PC-9 (cell line): ENCODE measurements around the gene PDE3A. TPM values are rescaled to one million over a fixed set of nuclear protein-coding genes. Genes with fewer than 3 reads are reported as not detected.

Source experiments
- BruUV-seq: library from RNA; stranded (reverse); fragments of 400-500 nt; replicated peaks from 2 replicates; lab custom pipeline; 2021; lab: Mats Ljungman, UMichigan
- CTCF ChIA-PET: fragments of 300-600 bp; sonication (Branson Sonifier 250); formaldehyde crosslinking; loops from one replicate; lab custom pipeline; 2022; ENCODE audit warnings: antibody characterized with exemption; lab: Charles Lee
- POLR2A ChIA-PET: fragments of 300-600 bp; sonication (Branson Sonifier 250); formaldehyde crosslinking; loops from one replicate; lab custom pipeline; 2022; ENCODE audit warnings: antibody characterized with exemption; ENCODE audit not compliant: unreplicated experiment; lab: Charles Lee
- DNase-seq, 2 experiments: peaks; one replicate each; pipeline versions ENCODE4 v3.0.0 to v3.0.0-alpha.2; 2015 to 2022; ENCODE audit warnings: mixed read lengths in 1 of 2
- H2AFZ ChIP-seq: fragments of 200-600 bp; sonication (generic); 2 replicates; pipeline ENCODE4 v1.8.1; 2017; ENCODE audit warnings: antibody characterized with exemption
- H3F3A ChIP-seq: fragments of 200-600 bp; sonication (generic); 2 replicates; pipeline ENCODE4 v1.8.1; 2017; ENCODE audit warnings: antibody characterized with exemption, mild to moderate bottlenecking, low read depth; ENCODE audit not compliant: insufficient read depth
- H3K27ac ChIP-seq: fragments of 200-600 bp; sonication (generic); 2 replicates; pipeline ENCODE4 v1.6.1; 2016; ENCODE audit warnings: mixed run types
- H3K27me3 ChIP-seq: fragments of 200-600 bp; sonication (generic); 2 replicates; pipeline ENCODE4 v1.6.1; 2016; ENCODE audit warnings: low read depth, mixed run types; ENCODE audit not compliant: insufficient read depth
- H3K36me3 ChIP-seq: fragments of 200-600 bp; sonication (generic); 2 replicates; pipeline ENCODE4 v1.6.1; 2016; ENCODE audit warnings: low read depth, mixed run types
- H3K4me1 ChIP-seq: fragments of 200-600 bp; sonication (generic); replicated peaks from 2 replicates; pipeline ENCODE4 v1.6.1; 2016; ENCODE audit warnings: mixed run types; ENCODE audit not compliant: insufficient read depth
- H3K4me2 ChIP-seq: fragments of 200-600 bp; sonication (generic); 2 replicates; pipeline ENCODE4 v1.6.1; 2017; ENCODE audit warnings: mixed run types
- H3K4me3 ChIP-seq: fragments of 200-600 bp; sonication (generic); 2 replicates; pipeline ENCODE4 v1.6.1; 2016; ENCODE audit warnings: mixed run types
- H3K79me2 ChIP-seq: fragments of 200-600 bp; sonication (generic); 2 replicates; pipeline ENCODE4 v1.6.1; 2017; ENCODE audit warnings: low read depth, mixed run types
- H3K9me2 ChIP-seq: fragments of 200-600 bp; sonication (generic); 2 replicates; pipeline ENCODE4 v1.8.1; 2017; ENCODE audit warnings: mild to moderate bottlenecking; ENCODE audit not compliant: insufficient read depth
- H3K9me3 ChIP-seq: fragments of 200-600 bp; sonication (generic); 2 replicates; pipeline ENCODE4 v1.8.1; 2016; ENCODE audit warnings: low read depth; ENCODE audit not compliant: insufficient read depth
- H4K20me1 ChIP-seq: fragments of 200-600 bp; sonication (generic); 2 replicates; pipeline ENCODE4 v1.8.1; 2017; ENCODE audit not compliant: insufficient read depth
- CTCF ChIP-seq: fragments of 200-600 bp; sonication (generic); conservative IDR thresholded peaks from 2 replicates; pipeline ENCODE4 v1.6.1; 2017; ENCODE audit warnings: mixed run types, antibody characterized with exemption, mild to moderate bottlenecking, moderate library complexity
- EZH2 ChIP-seq: fragments of 200-600 bp; sonication (generic); IDR thresholded peaks from 2 replicates; pipeline ENCODE4 v1.8.0; 2017; ENCODE audit warnings: antibody characterized with exemption, low read depth
- intact Hi-C: fragments of 100-400 bp; cut with micrococcal nuclease; formaldehyde crosslinking; loops from one replicate; pipeline ENCODE4 v1.10.0; 2022; ENCODE audit not compliant: unreplicated experiment
- total RNA-seq: library from RNA; stranded (reverse); gene quantifications from 2 replicates; pipeline ENCODE4 v1.2.3, GENCODE V29; 2021

PDE3A gene
- total RNA-seq, 1 experiment from 2014 or later = not detected

DNA sequence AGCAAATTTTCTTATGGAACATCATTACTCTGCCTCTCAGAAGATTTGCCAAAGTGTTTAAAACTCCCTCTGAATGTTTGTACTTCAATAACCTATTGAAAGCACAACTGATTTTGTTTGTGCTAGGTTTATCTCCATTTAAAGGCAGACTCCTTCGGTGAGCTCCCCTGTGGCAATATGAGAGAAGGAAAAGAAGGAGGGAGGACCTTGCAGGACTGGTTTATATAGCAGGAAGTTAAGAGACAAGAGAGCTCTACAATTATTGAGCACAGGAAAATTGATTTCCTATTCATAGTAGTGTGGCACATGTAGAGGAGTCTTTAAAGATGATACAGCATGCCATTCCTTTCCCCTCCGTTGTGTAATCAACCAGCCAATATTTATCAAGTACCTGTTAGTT is 75.5 kb downstream of the PDE3A start:
- no peaks in the 10 kb centered on the region for H3K79me2 ChIP-seq
- CTCF ChIA-PET = interaction anchor here (0.6 kb wide), 1 partner anchor 352 kb away, joined by 3 read pairs; no protein-coding TSS in a partner anchor

GRCh38 chr12:20444595-20445170 is 76.3 kb downstream of the PDE3A start:
- no peaks in the 10 kb centered on the region for H4K20me1 ChIP-seq
- no peaks in the 10 kb centered on the region for H3K4me1 ChIP-seq
- H3K9me3 ChIP-seq = no peaks in the 10 kb centered on the region
- no peak overlapping the region for H3K27ac ChIP-seq
- ChIA-PET POLR2A (no interaction called here), CTCF (no interaction called here)
- H3K9me2 ChIP-seq = no peaks in the 10 kb centered on the region
- no peaks in the 10 kb centered on the region for H3K36me3 ChIP-seq
- 0 out of 2 replicates have a peak, but pooled peaks cover 7% of the 10 kb centered on the region for H3K27me3 ChIP-seq
- no peaks in the 10 kb centered on the region for H3F3A ChIP-seq
- BruUV-seq = no TSS peak
- H2AFZ ChIP-seq = no peak overlapping the region
- no peak for DNase-seq
- no peak overlapping the region for H3K4me2 ChIP-seq
- TF ChIP-seq CTCF (no peak), EZH2 (no peak)
- intact Hi-C loops = no loop called here
- H3K79me2 ChIP-seq = no peaks in the 10 kb centered on the region
- H3K4me3 ChIP-seq = no peak overlapping the region

More for the DNA sequence above, 75.5 kb downstream of the PDE3A start:
- no peak overlapping the region for H3K4me2 ChIP-seq
- no peaks in the 10 kb centered on the region for H3K9me3 ChIP-seq
- H3K36me3 ChIP-seq = no peaks in the 10 kb centered on the region
- POLR2A ChIA-PET = no interaction called here
- 0 out of 2 replicates have a peak, but pooled peaks cover 7% of the 10 kb centered on the region for H3K27me3 ChIP-seq
- H3K4me3 ChIP-seq = no peak overlapping the region
- no peaks in the 10 kb centered on the region for H3K9me2 ChIP-seq
- intact Hi-C loops = no loop called here
- H3K27ac ChIP-seq = no peak overlapping the region
- H3F3A ChIP-seq = no peaks in the 10 kb centered on the region
- TF ChIP-seq EZH2 (no peak), CTCF (no peak)
- no peaks in the 10 kb centered on the region for H3K4me1 ChIP-seq
- no TSS peak for BruUV-seq
- H4K20me1 ChIP-seq = no peaks in the 10 kb centered on the region
- H2AFZ ChIP-seq = no peak overlapping the region
- DNase-seq = no peak

DNA sequence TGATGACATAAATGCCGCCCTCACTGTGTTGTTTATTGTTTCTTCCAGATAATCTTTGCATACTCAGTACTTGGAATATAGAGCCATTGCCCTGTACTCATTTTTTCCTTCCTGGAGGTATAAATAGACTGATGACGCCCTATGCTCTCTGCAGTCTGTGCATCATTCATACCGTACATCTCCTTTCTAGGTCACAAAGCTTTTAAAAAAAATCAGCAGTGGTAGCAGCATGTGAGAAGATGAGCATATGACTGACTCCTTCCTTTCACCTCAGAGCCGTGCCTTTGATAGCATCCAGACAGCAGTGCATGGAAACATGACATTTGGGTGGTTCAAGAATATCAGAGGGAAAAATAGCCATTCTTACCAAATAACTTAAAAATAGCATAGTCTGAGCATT is 77.3 kb downstream of the PDE3A start:
- H3K4me1 ChIP-seq = no peaks in the 10 kb centered on the region
- CTCF ChIA-PET = no interaction called here
- H3K27ac ChIP-seq = no peak overlapping the region
- H3K27me3 ChIP-seq = 0 out of 2 replicates have a peak, but pooled peaks cover 7% of the 10 kb centered on the region
- H3K9me2 ChIP-seq = no peaks in the 10 kb centered on the region
- intact Hi-C loops = no loop called here
- no TSS peak for BruUV-seq
- no peak overlapping the region for H2AFZ ChIP-seq
- TF ChIP-seq CTCF (no peak), EZH2 (no peak)
- no peaks in the 10 kb centered on the region for H4K20me1 ChIP-seq
- no peak for DNase-seq
- no peaks in the 10 kb centered on the region for H3K36me3 ChIP-seq
- H3K79me2 ChIP-seq = no peaks in the 10 kb centered on the region
- H3K4me2 ChIP-seq = no peak overlapping the region
- no peak overlapping the region for H3K4me3 ChIP-seq
- H3K9me3 ChIP-seq = no peaks in the 10 kb centered on the region
- H3F3A ChIP-seq = no peaks in the 10 kb centered on the region
- POLR2A ChIA-PET = no interaction called here
